HAP-1 (cell line): ENCODE measurements around the gene AMBRA1.

Experiments used
- DNase-seq, 2 experiments: peaks; one replicate each; pipeline ENCODE4 v3.0.0-alpha.2; 2016 to 2020; ENCODE audit warnings: low spot score in 2 of 2
- H3K27me3 ChIP-seq: fragments of 250-450 bp; sonication (Bioruptor Pico); 2 replicates; pipeline ENCODE4 v1.5.1; 2020; ENCODE audit warnings: low read depth, mild to moderate bottlenecking, moderate library complexity
- H3K36me3 ChIP-seq: fragments of 250-450 bp; sonication (Bioruptor Pico); replicated peaks from 2 replicates; pipeline ENCODE4 v1.5.1; 2020; ENCODE audit warnings: mild to moderate bottlenecking
- H3K4me1 ChIP-seq: fragments of 250-450 bp; sonication (Bioruptor Pico); 2 replicates; pipeline ENCODE4 v1.5.1; 2020; ENCODE audit warnings: mild to moderate bottlenecking
- H3K4me3 ChIP-seq: fragments of 250-450 bp; sonication (Bioruptor Pico); 2 replicates; pipeline ENCODE4 v1.5.1; 2020; ENCODE audit warnings: mild to moderate bottlenecking, moderate library complexity
- H3K9me3 ChIP-seq: fragments of 250-450 bp; sonication (Bioruptor Pico); 2 replicates; pipeline ENCODE4 v1.5.1; 2020; ENCODE audit warnings: mild to moderate bottlenecking, moderate library complexity
- in situ Hi-C: fragments of 300-500 bp; cut with MboI; formaldehyde crosslinking; loops from 3 replicates; pipeline ENCODE4 v1.14.3; 2020; ENCODE audit warnings: low sequenced_read_pairs, inconsistent platforms, mixed read lengths

The AMBRA1 gene

DNA sequence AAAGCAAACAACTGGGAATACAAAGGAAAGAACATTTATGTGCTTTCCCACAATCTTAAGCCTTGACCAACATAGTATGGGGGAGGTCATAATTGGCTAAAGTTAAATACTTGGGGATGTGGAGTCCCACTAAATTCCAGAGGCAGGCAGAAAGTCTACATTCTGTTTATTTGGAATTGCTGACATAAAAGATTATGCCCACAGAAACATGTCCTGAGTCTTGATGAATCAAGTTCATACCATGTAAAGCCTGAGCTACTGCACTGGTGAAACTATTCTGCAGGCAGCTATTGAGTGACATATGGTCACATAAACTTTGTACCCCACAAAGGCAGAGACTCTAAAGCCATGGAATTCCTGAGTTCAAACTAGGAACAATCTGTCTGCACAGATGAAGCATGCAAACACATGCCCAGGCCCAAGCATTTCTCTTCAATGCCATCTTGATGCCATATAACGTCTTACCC, 132.3 kb downstream of the AMBRA1 start:
- no peak for DNase-seq
- H3K4me1 ChIP-seq: no peaks in the 10 kb centered on the region
- in situ Hi-C loops: no loop called here

DNA sequence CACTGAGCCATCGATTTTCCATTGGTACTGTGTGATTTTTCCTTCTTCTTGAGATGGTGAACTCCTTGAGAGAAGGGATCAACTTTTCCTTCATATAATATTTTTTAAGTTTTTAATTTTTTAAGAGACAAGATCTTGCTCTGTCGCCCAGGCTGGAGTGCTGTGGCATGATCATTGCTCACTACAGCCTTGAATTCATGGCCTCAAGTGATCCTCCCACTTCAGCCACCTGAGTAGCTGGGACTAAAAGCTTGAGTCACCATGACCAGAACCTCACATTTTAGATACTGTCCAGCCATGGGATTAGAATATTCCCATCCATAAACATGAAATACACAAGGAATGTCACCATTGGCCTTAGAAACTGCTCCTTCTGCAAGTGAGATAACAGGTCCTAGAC, 135.3 kb downstream of the AMBRA1 start:
- no peaks in the 10 kb centered on the region for H3K36me3 ChIP-seq
- in situ Hi-C loops: no loop called here
- no peak for DNase-seq
- H3K9me3 ChIP-seq: no peaks in the 10 kb centered on the region
- H3K4me3 ChIP-seq: no peak overlapping the region
- no peaks in the 10 kb centered on the region for H3K27me3 ChIP-seq
- H3K4me1 ChIP-seq: no peaks in the 10 kb centered on the region

More for the DNA sequence above, 132.3 kb downstream of the AMBRA1 start:
- H3K4me3 ChIP-seq: no peak overlapping the region
- H3K9me3 ChIP-seq: no peaks in the 10 kb centered on the region
- H3K27me3 ChIP-seq: no peaks in the 10 kb centered on the region
- no peaks in the 10 kb centered on the region for H3K36me3 ChIP-seq

DNA sequence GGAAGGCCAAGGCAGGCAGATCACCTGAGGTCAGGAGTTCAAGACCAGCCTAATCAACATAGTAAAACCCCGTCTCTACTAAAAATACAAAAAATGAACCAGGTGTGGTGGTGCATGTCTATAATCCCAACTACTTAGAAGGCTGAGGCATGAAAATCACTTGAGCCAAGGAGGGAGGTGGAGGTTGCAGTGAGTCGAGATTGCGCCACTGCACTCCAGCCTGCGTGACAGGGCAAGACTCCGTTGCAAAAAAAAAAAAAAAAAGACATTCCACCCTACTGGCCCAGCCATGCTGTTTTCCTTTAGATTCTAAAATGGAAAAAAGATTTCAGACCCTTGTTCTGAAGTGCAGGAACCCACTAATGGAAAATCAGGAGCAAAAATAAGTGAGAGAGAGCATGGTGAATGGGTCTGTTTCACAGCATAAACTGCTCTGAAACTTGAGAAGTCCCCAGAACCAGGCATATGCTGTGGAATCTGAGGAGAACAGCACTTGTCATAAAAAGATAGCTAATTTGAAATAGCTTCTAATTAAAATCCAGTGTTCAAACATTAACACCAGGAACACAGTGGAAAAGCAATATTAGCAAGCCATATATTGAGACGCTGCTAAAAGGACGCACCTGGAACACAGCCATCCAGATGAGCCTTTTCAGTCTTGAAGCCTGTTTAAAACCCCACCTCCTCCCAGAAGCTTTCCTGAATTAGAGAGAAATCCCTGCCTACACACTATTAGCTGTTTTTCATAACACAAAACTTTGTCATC, 136.0 kb downstream of the AMBRA1 start:
- H3K27me3 ChIP-seq: no peaks in the 10 kb centered on the region
- in situ Hi-C loops: no loop called here
- H3K36me3 ChIP-seq: no peaks in the 10 kb centered on the region
- no peak for DNase-seq
- no peaks in the 10 kb centered on the region for H3K4me1 ChIP-seq
- no peak overlapping the region for H3K4me3 ChIP-seq
- H3K9me3 ChIP-seq: no peaks in the 10 kb centered on the region

DNA sequence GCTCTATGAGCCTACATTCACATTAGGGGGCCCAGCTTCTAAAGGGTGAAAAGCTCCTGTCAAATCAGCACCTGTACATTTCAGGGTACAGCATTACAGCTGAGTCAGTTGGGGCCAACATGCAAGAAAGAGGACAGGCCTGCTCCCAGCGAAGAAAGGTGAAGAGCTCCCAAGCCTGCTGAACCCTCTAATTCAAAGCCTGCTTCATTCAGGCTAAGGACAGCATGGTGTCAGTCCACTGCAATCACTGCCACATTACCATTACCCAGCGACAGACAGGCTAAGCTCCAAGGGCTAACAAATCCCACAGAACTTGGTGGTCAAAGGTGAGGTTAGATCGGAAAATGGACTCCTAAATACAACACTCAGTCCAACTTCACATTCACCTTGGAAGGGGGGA, 136.8 kb downstream of the AMBRA1 start:
- no peak for DNase-seq
- Histone ChIP-seq H3K36me3 (no peaks in the 10 kb centered on the region), H3K27me3 (no peaks in the 10 kb centered on the region), H3K4me3 (no peak overlapping the region), H3K9me3 (no peaks in the 10 kb centered on the region), H3K4me1 (no peaks in the 10 kb centered on the region)
- in situ Hi-C loops: no loop called here

DNA sequence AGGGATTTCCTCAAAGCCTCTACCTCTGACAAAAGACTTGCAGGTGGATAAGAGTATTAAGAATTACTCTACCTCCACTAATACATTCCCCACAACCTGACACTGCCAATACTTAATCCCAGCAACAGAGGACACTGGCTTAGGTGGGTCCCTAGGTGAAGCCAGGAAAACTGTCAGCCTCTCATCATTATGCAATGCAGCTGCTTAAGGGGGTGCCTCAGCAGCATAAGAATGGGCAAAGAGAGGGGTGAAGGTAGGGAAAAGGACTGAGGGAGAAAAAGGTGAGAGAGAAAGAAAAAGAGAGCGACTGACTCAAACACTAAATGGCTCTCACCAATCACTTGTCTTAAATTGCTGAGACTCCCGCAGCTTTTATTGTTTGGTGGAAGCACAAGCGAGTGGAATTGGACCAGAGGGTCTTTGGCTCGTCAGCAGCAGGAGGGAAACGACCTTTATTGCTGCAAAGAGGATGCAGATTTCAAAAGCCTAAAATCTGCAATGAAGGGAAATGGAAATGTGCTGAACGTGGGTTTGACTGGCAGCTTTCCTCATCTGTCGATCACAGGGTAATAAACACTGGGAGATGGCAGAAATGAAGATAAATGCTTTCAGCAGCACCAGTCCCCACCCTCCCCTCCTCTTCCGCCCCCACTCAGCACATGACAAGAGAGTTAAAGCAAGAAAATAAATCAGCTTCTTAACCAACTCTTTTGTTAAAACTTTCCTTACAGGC, 137.4 kb downstream of the AMBRA1 start:
- H3K36me3 ChIP-seq: no peaks in the 10 kb centered on the region
- no peaks in the 10 kb centered on the region for H3K9me3 ChIP-seq
- no peak for DNase-seq
- no peaks in the 10 kb centered on the region for H3K4me1 ChIP-seq
- in situ Hi-C loops: no loop called here
- H3K27me3 ChIP-seq: no peaks in the 10 kb centered on the region
- no peak overlapping the region for H3K4me3 ChIP-seq

DNA sequence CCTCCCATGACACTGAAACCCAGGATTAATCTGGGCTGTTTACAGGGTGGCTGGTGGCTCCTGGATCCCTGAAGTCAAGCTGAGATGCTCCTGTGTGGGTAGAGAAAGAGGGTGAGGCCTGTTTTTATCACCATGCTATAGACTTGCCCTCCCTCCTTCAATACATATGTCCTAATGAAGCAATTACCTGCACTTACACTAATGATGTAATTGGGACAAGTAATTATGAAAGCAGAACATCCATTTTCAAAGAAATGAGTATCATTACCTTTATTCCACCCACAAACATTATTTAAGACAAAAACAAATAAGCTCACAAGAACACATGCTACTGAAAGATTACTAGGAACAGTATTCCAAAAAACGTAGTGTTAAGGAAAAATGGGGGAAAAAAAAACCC, 138.0 kb downstream of the AMBRA1 start:
- DNase-seq: no peak
- Histone ChIP-seq H3K4me3 (no peak overlapping the region), H3K9me3 (no peaks in the 10 kb centered on the region), H3K27me3 (no peaks in the 10 kb centered on the region), H3K4me1 (no peaks in the 10 kb centered on the region), H3K36me3 (no peaks in the 10 kb centered on the region)
- in situ Hi-C loops: no loop called here

DNA sequence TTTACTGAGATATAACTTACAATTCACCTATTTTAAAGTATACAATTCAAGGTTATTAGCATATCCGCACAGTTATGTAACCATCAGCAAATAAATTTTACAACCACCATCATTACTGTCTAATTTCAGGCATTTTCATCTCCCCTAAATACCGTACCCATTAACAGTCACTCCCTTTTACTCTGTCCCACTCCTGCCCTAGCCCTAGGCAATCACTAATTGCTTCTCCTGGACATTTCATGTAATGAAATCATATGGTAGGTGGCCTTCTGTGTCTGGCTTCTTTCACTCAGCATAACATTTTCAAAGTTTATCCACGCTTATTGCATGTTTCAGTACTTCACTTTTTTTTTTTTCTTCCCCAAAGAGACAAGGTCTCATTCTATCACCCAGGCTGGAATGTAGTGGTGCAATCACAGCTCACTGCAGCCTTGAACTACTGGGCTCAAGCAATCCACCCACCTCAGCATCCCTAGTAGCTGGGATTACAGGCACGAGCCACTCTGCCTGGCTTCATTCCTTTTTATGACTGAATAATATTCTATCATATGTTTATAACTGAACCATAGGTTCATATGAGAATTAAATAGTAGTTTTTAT, 140.8 kb downstream of the AMBRA1 start:
- Histone ChIP-seq H3K36me3 (no peaks in the 10 kb centered on the region), H3K9me3 (no peaks in the 10 kb centered on the region), H3K4me3 (no peak overlapping the region), H3K27me3 (no peaks in the 10 kb centered on the region), H3K4me1 (no peaks in the 10 kb centered on the region)
- in situ Hi-C loops: no loop called here
- DNase-seq: no peak

DNA sequence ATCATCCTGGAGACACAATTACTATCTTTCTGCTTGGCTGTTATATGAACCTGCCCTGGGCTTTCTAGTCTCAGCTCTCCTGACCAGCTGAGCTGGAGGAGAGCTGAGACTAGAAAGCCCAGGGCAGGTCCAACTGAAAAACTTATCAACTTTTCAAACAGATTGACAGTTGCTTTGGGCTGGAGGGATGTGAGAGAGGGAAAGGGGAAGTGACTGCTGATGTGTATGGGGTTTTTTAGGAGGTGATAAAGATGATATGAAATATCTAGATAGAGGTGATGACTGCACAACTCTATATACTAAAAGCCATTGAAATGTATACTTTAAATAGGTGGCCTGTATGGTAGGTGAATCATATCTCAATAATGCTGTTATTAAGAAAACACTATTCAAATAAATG, 142.1 kb downstream of the AMBRA1 start:
- in situ Hi-C loops: no loop called here
- Histone ChIP-seq H3K9me3 (no peaks in the 10 kb centered on the region), H3K4me3 (no peak overlapping the region), H3K4me1 (no peaks in the 10 kb centered on the region), H3K36me3 (no peaks in the 10 kb centered on the region), H3K27me3 (no peaks in the 10 kb centered on the region)
- DNase-seq: no peak

DNA sequence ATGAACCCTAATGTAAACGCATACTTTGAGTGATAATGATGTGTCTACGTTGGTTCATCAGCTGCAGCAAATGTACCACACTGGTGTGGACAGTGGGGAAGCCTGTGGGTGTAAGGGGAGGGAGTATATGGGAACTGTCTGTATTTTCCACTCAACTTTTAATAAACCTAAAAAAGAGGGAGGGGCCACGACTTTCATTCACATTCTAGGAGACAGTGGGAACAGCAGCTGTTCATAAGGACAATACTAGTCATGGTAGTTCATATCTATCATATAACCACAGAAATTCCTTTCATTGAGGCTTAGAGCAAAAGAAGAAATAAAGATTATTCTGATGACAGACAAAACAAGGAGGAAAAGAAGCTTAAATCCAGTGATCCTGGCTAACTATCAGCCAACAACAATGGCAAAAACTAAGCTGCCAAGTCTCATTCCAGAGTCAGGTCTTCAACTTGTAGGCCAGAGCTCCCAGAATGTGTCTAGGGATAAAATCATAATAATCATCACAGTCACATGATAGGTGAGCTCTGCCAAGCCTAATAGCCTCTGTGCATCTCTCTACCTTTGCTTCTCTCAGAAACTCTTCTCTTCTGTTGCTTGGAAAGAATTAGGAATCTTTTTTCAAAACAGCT, 142.9 kb downstream of the AMBRA1 start:
- no peak for DNase-seq
- Histone ChIP-seq H3K4me1 (no peaks in the 10 kb centered on the region), H3K27me3 (no peaks in the 10 kb centered on the region), H3K9me3 (no peaks in the 10 kb centered on the region), H3K36me3 (no peaks in the 10 kb centered on the region), H3K4me3 (no peak overlapping the region)
- in situ Hi-C loops: no loop called here

DNA sequence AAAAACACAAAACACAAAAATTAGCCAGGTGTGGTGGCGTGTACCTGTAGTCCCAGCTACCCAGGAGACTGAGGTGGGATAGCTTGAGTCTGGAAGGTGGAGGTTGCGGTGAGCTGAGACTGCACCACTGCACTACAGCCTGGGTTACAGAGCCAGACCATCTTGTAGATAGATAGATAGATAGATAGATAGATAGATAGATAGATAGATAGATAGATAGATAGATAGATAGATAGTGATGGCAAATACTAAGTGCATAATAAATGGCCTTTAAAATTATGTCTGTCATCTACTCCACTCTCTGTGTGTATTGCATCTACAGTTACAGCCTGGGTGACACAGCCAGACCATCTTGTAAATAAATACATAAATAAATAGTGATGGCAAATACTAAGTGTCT, 146.3 kb downstream of the AMBRA1 start:
- H3K9me3 ChIP-seq: no peaks in the 10 kb centered on the region
- no peaks in the 10 kb centered on the region for H3K4me1 ChIP-seq
- no peak overlapping the region for H3K4me3 ChIP-seq
- DNase-seq: no peak
- no peaks in the 10 kb centered on the region for H3K36me3 ChIP-seq
- in situ Hi-C loops: no loop called here
- no peaks in the 10 kb centered on the region for H3K27me3 ChIP-seq

DNA sequence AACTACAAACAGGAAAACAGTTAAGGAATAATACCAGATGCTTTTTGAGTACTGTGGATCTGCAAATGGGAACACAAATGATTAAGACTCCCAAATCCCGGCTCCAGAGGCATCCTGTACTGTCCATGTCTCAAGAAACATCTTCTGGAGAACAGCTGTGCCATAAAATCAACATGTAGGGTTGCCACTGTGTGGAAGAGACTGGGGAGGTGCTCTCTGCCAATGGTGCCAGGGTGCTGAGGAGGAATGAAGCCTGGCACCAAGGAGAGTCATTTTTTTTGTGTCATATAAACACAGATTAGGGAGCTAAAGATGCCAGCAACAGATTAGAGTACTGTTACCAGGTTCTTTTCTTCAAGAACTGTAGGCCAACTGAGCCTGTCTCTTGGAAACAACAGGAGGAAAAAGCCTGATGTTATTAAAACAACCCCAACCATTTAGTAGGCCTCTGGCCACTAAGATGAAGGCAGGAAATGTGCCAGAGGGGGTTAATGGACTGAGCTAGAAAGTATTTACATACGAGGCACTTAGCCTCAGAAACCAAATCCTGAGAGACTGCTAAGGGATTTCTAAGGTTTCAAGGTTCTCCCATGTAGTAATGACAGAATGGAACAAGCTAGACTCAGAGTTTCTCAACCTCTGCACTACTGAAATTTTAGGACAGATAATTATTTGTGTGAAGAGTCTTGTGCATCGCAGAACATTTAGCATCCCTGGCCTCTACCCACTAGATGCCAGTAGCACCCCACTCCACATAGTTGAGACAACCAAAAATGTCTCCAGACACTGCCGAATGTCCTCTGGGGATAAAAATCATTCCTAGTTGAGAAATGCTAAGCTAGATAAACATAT, 147.7 kb downstream of the AMBRA1 start:
- in situ Hi-C loops: no loop called here
- H3K4me3 ChIP-seq: no peak overlapping the region
- no peaks in the 10 kb centered on the region for H3K36me3 ChIP-seq
- no peak for DNase-seq
- no peaks in the 10 kb centered on the region for H3K27me3 ChIP-seq
- no peaks in the 10 kb centered on the region for H3K9me3 ChIP-seq
- no peaks in the 10 kb centered on the region for H3K4me1 ChIP-seq

DNA sequence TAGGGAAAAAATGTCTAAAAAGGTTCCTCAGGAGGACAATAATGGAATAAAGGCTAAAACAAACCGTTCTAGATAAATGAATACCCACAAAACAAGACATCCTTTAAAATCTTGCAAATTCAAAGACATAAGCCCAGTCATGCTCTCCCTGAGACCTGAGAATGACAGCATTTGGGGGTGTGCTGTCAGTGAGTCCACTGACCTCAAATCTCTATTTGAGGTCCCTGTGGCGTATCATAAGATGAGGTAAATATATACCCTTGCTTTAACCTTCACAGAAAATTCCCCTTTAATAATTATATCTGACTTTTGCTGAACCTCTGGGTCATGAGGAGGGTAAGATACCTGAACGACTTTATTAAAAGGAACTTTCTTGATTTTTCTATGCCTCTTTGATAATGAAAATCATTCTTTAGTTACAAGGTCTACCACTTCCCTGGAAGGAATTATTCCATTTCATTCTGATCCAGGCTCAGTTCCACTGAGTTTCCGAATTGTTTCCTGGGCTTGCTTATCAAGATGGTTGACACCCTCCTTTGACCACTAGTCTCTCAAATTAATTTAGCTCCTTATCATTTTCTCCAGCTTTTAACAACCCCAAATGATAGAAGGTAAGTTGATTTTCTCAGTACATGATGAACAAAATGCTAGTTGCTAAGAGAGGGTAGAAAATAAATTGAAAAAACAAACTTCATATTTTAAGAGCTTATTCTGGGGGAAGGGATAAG, 148.5 kb downstream of the AMBRA1 start:
- H3K27me3 ChIP-seq: no peaks in the 10 kb centered on the region
- H3K36me3 ChIP-seq: no peaks in the 10 kb centered on the region
- no peaks in the 10 kb centered on the region for H3K4me1 ChIP-seq
- H3K4me3 ChIP-seq: no peak overlapping the region
- H3K9me3 ChIP-seq: no peaks in the 10 kb centered on the region
- no peak for DNase-seq
- in situ Hi-C loops: no loop called here

DNA sequence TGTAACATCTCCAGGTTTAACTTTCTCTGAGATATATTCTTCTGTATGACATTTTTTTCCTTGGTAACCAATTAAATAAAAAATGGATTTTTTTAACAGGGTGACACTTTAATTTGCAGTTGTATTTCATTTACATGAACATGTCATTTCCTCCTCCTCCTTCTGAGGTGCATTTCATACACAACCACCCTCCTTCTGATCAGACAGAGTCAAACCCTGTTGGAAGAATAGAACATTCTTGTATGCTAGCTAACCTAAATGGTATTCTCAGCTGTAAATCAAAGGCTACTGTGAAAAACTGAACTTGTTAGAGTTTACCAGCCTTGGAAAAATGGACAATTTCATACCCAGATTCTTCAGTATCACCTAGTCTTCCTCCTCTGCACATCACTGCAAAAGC, 149.5 kb downstream of the AMBRA1 start:
- no peaks in the 10 kb centered on the region for H3K36me3 ChIP-seq
- no peak overlapping the region for H3K4me3 ChIP-seq
- no peak for DNase-seq
- no peaks in the 10 kb centered on the region for H3K4me1 ChIP-seq
- no peaks in the 10 kb centered on the region for H3K27me3 ChIP-seq
- H3K9me3 ChIP-seq: no peaks in the 10 kb centered on the region
- in situ Hi-C loops: no loop called here
